ENCODE results near the gene NTRK2.

GRCh38 chr9:84759300-84759750, 89.8 kb downstream of the NTRK2 start:
- TF ChIP-seq EZH2phosphoT487 (IDR thresholded peaks at IDR 0.05; ENCODE audit: unreplicated experiment) (no peak), CTCF (conservative IDR thresholded peaks at IDR 0.05; ENCODE audit: low read depth in 2 of 2) (no peak), POLR2AphosphoS5 (IDR thresholded peaks at IDR 0.05; ENCODE audit: low read depth) (no peak), EZH2 (IDR thresholded peaks at IDR 0.05; ENCODE audit: low read depth, unreplicated experiment) (no peak), REST (IDR thresholded peaks at IDR 0.05; ENCODE audit: unreplicated experiment) (no peak), ZNF114 (CRISPR knock-in tag; IDR thresholded peaks at IDR 0.05) (no peak), CREB1 (CRISPR knock-in tag; IDR thresholded peaks at IDR 0.05; ENCODE audit: low read depth) (no peak), JUNB (IDR thresholded peaks at IDR 0.05; ENCODE audit: unreplicated experiment) (no peak), ETS1 (IDR thresholded peaks at IDR 0.05) (no peak), STAT1 (IDR thresholded peaks at IDR 0.05; ENCODE audit: unreplicated experiment) (no peak), ZNF462 (CRISPR knock-in tag; IDR thresholded peaks at IDR 0.05) (no peak), NANOG (IDR thresholded peaks at IDR 0.05; ENCODE audit: borderline replicate concordance) (no peak), ZNF331 (CRISPR knock-in tag; IDR thresholded peaks at IDR 0.05; ENCODE audit: low read depth) (no peak)

Data from GM23338 (cell line).